GM19452 (cell line): ENCODE data around the gene HMHB1.

Experiments
- ATAC-seq: cut with Tn5 transposase; IDR thresholded peaks from one replicate; pipeline ENCODE4 v1.9.1; 2021; ENCODE audit not compliant: unreplicated experiment

HMHB1 gene

GRCh38 chr5:143865426-143866025, 53.6 kb downstream of the HMHB1 start:
- no peak for ATAC-seq
